Chondrocyte (in vitro differentiated cells): ENCODE data around the gene FHIT. TPM values are rescaled to one million over a fixed set of nuclear protein-coding genes. Genes with fewer than 3 reads are reported as not detected.
"Not testable (repeated sequence)": the region's sequence is repeated elsewhere in the genome, so short reads cannot be mapped to it uniquely, and the experiment has no call there.

Experiments used
- DNase-seq: peaks from one replicate; pipeline ENCODE4 v3.0.0; 2021; ENCODE audit warnings: mixed read lengths, low spot score
- H3K27ac Mint-ChIP-seq: one replicate; pipeline ENCODE4 v1.8.0; 2021; ENCODE audit warnings: mild to moderate bottlenecking, moderate library complexity, mixed read lengths; ENCODE audit not compliant: unreplicated experiment
- H3K27me3 Mint-ChIP-seq: 2 replicates; pipeline ENCODE4 v1.8.0; 2021; ENCODE audit warnings: low read depth, mixed read lengths
- H3K36me3 Mint-ChIP-seq: 2 replicates; pipeline ENCODE4 v1.8.0; 2021; ENCODE audit warnings: low read depth, mixed read lengths
- H3K4me1 Mint-ChIP-seq: 2 replicates; pipeline ENCODE4 v1.8.0; 2021; ENCODE audit warnings: low read depth, mild to moderate bottlenecking, mixed read lengths
- H3K4me3 Mint-ChIP-seq: one replicate; pipeline ENCODE4 v1.8.0; 2021; ENCODE audit warnings: mild to moderate bottlenecking, moderate library complexity, mixed read lengths; ENCODE audit not compliant: unreplicated experiment
- H3K9me3 Mint-ChIP-seq: 2 replicates; pipeline ENCODE4 v1.8.0; 2021; ENCODE audit warnings: low read depth, mixed read lengths
- CTCF ChIP-seq: fragments of 200-600 bp; sonication (generic); IDR thresholded peaks from 2 replicates; pipeline ENCODE4 v1.5.0; 2021; ENCODE audit warnings: antibody characterized with exemption, mild to moderate bottlenecking, moderate library complexity
- total RNA-seq: library from RNA; stranded (reverse); gene quantifications from 3 replicates; pipeline ENCODE4 v1.2.1, GENCODE V29; 2021

The FHIT gene
- total RNA-seq, 1 donor from 2014 or later: 3.8 TPM

GRCh38 chr3:61224823-61225222 is 26.4 kb downstream of the FHIT start:
- Mint-ChIP-seq H3K4me3 (no peak overlapping the region), H3K4me1 (peaks cover 3% of the 10 kb centered on the region), H3K27ac (no peak overlapping the region), H3K36me3 (no peaks in the 10 kb centered on the region), H3K9me3 (peaks cover 2% of the 10 kb centered on the region), H3K27me3 (no peaks in the 10 kb centered on the region)
- TF ChIP-seq CTCF: no peak
- DNase-seq: no peak

DNA sequence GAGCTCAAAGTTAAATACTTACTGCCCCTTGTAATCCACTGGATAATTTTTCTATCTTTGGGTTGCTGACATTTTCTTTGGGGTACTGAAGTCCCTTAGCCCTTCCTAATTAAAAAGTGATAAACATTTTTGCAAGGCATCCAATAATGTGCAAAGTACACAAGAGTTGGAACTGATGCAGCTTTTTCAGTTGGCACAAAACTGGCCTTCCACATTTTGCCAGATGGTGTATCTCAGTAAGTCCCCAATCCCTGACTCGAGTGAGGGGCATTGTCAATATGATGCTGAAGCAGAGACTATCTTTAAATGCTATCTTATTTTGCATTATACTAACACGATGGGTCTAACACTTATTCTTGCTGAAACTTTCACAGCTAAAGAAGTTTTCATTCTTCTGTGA is 27.8 kb downstream of the FHIT start:
- H3K27ac Mint-ChIP-seq: no peak overlapping the region
- TF ChIP-seq CTCF: no peak
- no peak overlapping the region for H3K4me3 Mint-ChIP-seq
- H3K4me1 Mint-ChIP-seq: peaks cover 3% of the 10 kb centered on the region
- no peaks in the 10 kb centered on the region for H3K27me3 Mint-ChIP-seq
- peaks cover 2% of the 10 kb centered on the region for H3K9me3 Mint-ChIP-seq
- DNase-seq: no peak
- no peaks in the 10 kb centered on the region for H3K36me3 Mint-ChIP-seq

DNA sequence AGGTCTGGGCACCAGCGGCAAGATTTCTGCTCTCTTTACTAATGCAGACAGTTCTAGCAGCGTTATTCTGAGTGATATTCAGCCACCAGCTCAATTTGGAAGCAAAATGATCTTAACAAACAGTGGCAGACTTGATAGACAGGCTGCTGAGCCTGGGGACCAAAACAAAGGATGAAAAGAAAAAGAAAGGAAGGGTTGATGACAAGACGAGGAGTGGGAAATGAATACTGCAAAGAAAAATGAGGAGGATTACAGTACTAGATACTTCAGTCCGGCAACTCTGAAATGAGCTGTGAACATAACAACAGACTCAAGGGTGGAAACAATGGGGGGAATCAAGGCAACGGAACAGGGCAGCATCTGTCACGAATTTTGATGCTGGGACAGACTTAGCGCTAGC is 28.8 kb downstream of the FHIT start:
- Mint-ChIP-seq H3K4me3 (no peak overlapping the region), H3K4me1 (no peaks in the 10 kb centered on the region), H3K27ac (no peak overlapping the region), H3K9me3 (peaks cover 3% of the 10 kb centered on the region), H3K36me3 (no peaks in the 10 kb centered on the region), H3K27me3 (no peaks in the 10 kb centered on the region)
- no peak for DNase-seq
- no peak for TF ChIP-seq CTCF

DNA sequence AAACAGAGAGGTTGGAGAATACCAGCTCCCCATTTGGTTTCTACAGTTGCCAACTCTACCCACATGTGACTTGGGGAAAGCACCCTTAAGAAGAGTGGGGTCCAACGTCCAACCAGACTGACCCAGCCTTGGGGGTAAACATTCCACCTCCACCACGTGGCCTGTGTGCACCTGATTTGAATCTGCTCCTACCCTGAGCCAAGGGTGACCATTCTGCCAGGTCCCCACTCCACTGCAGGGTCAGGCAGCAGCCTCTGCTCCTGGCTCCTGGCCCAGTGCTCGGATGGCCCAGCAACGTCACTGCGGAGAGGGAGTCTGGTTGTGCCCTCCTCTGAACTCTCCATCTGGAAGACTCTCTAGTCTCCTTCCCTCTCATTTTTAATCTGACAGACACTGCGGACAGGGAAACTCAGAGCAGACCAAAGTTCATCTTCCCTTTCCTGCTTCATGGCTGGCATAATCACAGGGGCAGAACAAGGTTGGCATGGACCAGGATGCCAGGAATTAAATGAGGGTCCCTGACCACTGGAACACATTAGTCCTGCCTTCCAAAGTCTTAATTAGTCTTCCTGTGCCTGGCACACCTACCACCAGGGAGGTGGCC is 29.4 kb downstream of the FHIT start:
- no peaks in the 10 kb centered on the region for H3K4me1 Mint-ChIP-seq
- H3K36me3 Mint-ChIP-seq: no peaks in the 10 kb centered on the region
- H3K27ac Mint-ChIP-seq: no peak overlapping the region
- H3K27me3 Mint-ChIP-seq: no peaks in the 10 kb centered on the region
- DNase-seq: no peak
- no peak overlapping the region for H3K4me3 Mint-ChIP-seq
- TF ChIP-seq CTCF: no peak
- H3K9me3 Mint-ChIP-seq: peaks cover 9% of the 10 kb centered on the region

GRCh38 chr3:61218504-61218903 is 32.7 kb downstream of the FHIT start:
- H3K27me3 Mint-ChIP-seq: no peaks in the 10 kb centered on the region
- no peak for DNase-seq
- H3K27ac Mint-ChIP-seq: no peak overlapping the region
- no peaks in the 10 kb centered on the region for H3K36me3 Mint-ChIP-seq
- H3K4me3 Mint-ChIP-seq: no peak overlapping the region
- no peaks in the 10 kb centered on the region for H3K4me1 Mint-ChIP-seq
- TF ChIP-seq CTCF: no peak
- peaks cover 20% of the 10 kb centered on the region for H3K9me3 Mint-ChIP-seq

DNA sequence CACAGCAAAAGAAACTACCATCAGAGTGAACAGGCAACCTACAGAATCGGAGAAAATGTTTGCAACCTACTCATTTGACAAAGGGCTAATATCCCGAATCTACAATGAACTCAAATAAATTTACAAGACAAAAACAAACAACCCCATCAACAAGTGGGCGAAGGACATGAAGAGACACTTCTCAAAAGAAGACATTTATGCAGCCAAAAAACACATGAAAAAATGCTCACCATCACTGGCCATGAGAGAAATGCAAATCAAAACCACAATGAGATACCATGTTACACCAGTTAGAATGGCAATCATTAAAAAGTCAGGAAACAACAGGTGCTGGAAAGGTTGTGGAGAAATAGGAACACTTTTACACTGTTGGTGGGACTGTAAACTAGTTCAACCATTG is 35.1 kb downstream of the FHIT start:
- not testable (repeated sequence) for H3K4me3 Mint-ChIP-seq, H3K4me1 Mint-ChIP-seq, H3K27ac Mint-ChIP-seq, H3K36me3 Mint-ChIP-seq, DNase-seq, H3K27me3 Mint-ChIP-seq
- peaks cover 33% of the 10 kb centered on the region for H3K9me3 Mint-ChIP-seq
